Testis (tissue), 2 donors: ENCODE data around the gene PKHD1.

Source experiments
- CTCF ChIP-seq, 3 experiments: fragments of 450-650 bp in 2 of 3; fragments of 200-600 bp in 1 of 3; sonication (generic) in 1 of 3; IDR thresholded peaks; one replicate each; pipeline ENCODE4 v1.5.1; 2016 to 2019; ENCODE audit warnings: antibody characterized with exemption in 3 of 3, mild to moderate bottlenecking in 2 of 3, moderate library complexity in 1 of 3
- POLR2A ChIP-seq: fragments of 450-650 bp; IDR thresholded peaks from one replicate; pipeline ENCODE4 v1.6.1; 2017; ENCODE audit warnings: antibody characterized with exemption, mild to moderate bottlenecking, moderate library complexity

- TF ChIP-seq CTCF (IDR thresholded peaks at IDR 0.05) = no peak
- TF ChIP-seq POLR2A = no peak
Measured at GRCh38 chr6:51865176-51865575, 222.2 kb downstream of the PKHD1 start.
